HL-60 (cell line): ENCODE measurements around the gene IFNGR1.

Experiments used
- DNase-seq, 2 experiments: peaks; one replicate each; pipeline ENCODE4 v3.0.0-alpha.2; 2010 to 2020; ENCODE audit warnings: low read depth in 1 of 2, low spot score in 1 of 2
- H3K27ac ChIP-seq: fragments of 250-450 bp; sonication (Bioruptor Pico); replicated peaks from 2 replicates; pipeline ENCODE4 v1.5.1; 2020; ENCODE audit warnings: mild to moderate bottlenecking, moderate library complexity
- H3K27me3 ChIP-seq: fragments of 250-450 bp; sonication (Bioruptor Pico); 2 replicates; pipeline ENCODE4 v1.5.1; 2021; ENCODE audit warnings: mild to moderate bottlenecking, moderate library complexity; ENCODE audit not compliant: insufficient read depth, poor library complexity, severe bottlenecking
- H3K4me3 ChIP-seq: replicated peaks from 2 replicates; pipeline ENCODE4 v1.5.1; 2011; ENCODE audit warnings: mild to moderate bottlenecking, control low read depth, low read length; ENCODE audit not compliant: insufficient read depth
- GABPA ChIP-seq: IDR thresholded peaks from 2 replicates; pipeline ENCODE4 v1.6.1; 2012; ENCODE audit warnings: low read depth
- POLR2AphosphoS5 ChIP-seq: IDR thresholded peaks from 2 replicates; pipeline ENCODE4 v1.6.1; 2012; ENCODE audit warnings: low read depth
- REST ChIP-seq: IDR thresholded peaks from 2 replicates; pipeline ENCODE4 v1.6.1; 2012; ENCODE audit warnings: low read depth; ENCODE audit not compliant: insufficient replicate concordance
- SPI1 ChIP-seq: IDR thresholded peaks from 2 replicates; pipeline ENCODE4 v1.6.1; 2012; ENCODE audit warnings: low read depth, mild to moderate bottlenecking, borderline replicate concordance
- TF ChIP-seq, protein P1 (sequence below): IDR thresholded peaks from one replicate; pipeline ENCODE4 v1.5.1; 2011; ENCODE audit warnings: low read length, control low read depth, inconsistent platforms; ENCODE audit not compliant: insufficient read depth

Gene IFNGR1

DNA sequence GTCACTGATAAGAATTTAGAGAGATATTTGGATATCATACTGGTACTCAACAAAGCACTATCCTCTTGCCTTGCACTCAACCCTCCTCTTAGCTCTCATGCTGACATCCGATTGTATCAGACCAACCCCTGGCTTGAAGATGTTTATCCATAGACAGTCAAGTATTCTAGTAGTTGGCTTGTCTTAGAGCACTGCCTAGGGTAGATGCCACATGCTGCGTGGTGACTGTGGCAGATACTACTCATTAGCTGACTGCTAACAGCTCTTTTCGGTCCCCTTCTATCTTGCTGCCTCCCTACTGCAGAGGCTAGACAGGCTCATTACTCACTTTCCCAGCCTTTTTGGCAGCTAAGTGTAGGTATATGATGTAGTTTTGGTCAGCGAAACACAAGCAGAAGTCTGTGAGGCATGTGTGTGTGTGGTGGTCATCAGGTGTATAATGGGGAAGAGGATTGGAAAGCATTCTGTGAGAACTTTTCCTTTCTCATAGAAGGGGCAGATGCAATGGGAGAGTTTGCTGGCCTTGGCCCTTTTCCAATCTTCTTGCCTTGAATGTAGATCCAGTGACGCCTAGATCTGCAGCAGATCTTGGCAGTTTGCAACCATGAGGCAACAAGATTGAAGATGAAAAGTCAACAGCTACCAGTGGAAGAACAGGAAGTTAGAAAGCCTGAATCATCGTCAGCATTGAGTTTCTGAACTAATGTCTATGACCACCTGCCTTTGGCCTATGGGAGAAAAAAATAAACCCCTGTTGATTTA is 4.4 kb upstream of the IFNGR1 start:
- DNase-seq = peak; percentile 83 to 89
- H3K4me3 ChIP-seq = no peak overlapping the region
- TF ChIP-seq POLR2AphosphoS5 (peak; percentile 51; the same call in 1 of the 2 replicates), REST (no peak), SPI1 (peak; percentile 27; the same call in 1 of the 2 replicates)
- peak overlapping the region; percentile 91 for H3K27ac ChIP-seq
- H3K27me3 ChIP-seq = no peaks in the 10 kb centered on the region

- no peak overlapping the region for H3K4me3 ChIP-seq
- peak overlapping the region; percentile 91 for H3K27ac ChIP-seq
- peak in 1 of 2 experiments; percentile 81 for DNase-seq
- no peaks in the 10 kb centered on the region for H3K27me3 ChIP-seq
- TF ChIP-seq, protein P1, sequence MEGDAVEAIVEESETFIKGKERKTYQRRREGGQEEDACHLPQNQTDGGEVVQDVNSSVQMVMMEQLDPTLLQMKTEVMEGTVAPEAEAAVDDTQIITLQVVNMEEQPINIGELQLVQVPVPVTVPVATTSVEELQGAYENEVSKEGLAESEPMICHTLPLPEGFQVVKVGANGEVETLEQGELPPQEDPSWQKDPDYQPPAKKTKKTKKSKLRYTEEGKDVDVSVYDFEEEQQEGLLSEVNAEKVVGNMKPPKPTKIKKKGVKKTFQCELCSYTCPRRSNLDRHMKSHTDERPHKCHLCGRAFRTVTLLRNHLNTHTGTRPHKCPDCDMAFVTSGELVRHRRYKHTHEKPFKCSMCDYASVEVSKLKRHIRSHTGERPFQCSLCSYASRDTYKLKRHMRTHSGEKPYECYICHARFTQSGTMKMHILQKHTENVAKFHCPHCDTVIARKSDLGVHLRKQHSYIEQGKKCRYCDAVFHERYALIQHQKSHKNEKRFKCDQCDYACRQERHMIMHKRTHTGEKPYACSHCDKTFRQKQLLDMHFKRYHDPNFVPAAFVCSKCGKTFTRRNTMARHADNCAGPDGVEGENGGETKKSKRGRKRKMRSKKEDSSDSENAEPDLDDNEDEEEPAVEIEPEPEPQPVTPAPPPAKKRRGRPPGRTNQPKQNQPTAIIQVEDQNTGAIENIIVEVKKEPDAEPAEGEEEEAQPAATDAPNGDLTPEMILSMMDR = no peak
- peak; percentile 80 for TF ChIP-seq SPI1
These were observed 3.2 kb upstream of the IFNGR1 start for GRCh38 chr6:137222381-137222780.

DNA sequence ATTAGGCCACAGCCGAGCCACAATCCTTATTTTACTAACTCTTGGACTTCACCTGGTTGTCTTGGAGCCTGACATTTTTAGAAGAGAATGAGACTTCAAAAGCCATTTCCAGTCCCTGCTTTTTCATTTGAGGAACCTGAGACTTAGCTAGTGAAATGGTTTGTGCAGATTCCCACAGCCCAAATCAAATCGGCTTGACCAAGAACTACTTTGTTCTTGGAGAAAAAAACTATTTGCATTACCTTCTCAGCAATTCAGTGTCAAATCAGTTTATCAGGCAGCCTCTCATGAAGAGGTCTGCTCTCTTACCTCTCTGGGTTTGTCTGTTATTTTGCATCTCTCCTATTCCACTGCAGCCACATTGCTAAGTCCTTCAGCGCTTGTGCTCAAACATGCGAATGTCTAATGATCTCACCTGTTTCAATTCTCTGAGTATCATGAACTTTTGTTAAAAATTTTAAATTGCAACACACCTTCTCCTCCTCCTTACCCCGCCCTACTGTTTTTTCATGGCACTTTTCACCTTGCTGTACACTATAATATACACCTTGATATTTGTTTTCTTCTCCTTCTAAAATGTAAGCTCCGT is 573 bp upstream of the IFNGR1 start:
- no peak for DNase-seq
- H3K27ac ChIP-seq = peak overlapping the region; percentile 91
- TF ChIP-seq SPI1 (no peak), POLR2AphosphoS5 (no peak), REST (no peak), GABPA (no peak)
- TF ChIP-seq, protein P1 = no peak
- no peaks in the 10 kb centered on the region for H3K27me3 ChIP-seq
- H3K4me3 ChIP-seq = peak overlapping the region; percentile 81

- peak; percentile 73 to 81 for DNase-seq
- H3K27ac ChIP-seq = peak overlapping the region; percentile 91
- no peaks in the 10 kb centered on the region for H3K27me3 ChIP-seq
- TF ChIP-seq REST (no peak), POLR2AphosphoS5 (no peak; the same call in none of the 2 replicates), GABPA (no peak), SPI1 (no peak)
- TF ChIP-seq, protein P1 = no peak
- H3K4me3 ChIP-seq = peak overlapping the region; percentile 81
These were observed 690 bp downstream of the IFNGR1 start for GRCh38 chr6:137218473-137218916.
